Measurements from ENCODE around the gene CHST13. TPM values are rescaled to one million over a fixed set of nuclear protein-coding genes. Genes with fewer than 3 reads are reported as not detected.
"Not testable (repeated sequence)": the region's sequence is repeated elsewhere in the genome, so short reads cannot be mapped to it uniquely, and the experiment has no call there.

Gene CHST13
- total RNA-seq, 1 experiment from 2014 or later, result not detected

DNA sequence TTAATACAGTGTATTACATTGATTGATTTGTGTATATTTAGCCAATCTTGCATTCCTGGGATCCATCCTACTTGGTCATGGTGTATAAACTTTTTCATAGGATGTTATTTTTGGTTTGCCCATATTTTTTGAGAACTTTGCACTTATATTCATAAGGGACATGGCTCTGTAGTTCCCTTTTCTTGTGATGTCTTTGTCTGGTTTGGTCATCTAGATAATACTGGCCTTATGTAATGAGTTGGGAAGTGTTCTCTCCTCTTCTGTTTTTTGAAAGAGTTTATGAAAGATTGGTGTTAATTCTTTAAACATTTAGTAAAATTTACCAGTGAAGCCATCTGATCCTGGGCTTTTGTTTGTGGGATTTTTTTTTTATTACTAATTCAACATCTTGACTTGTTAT lies 9.6 kb downstream of the CHST13 start:
- DNase-seq (ENCODE audit: unreplicated experiment), result no peak
- intact Hi-C loops (cut with micrococcal nuclease), result no loop called here
- Mint-ChIP-seq H3K27me3 (ENCODE audit: insufficient read depth, unreplicated experiment) (peaks cover 62% of the 10 kb centered on the region), H3K4me1 (ENCODE audit: insufficient read depth, unreplicated experiment) (no peaks in the 10 kb centered on the region), H3K9me3 (ENCODE audit: unreplicated experiment) (no peaks in the 10 kb centered on the region), H3K36me3 (ENCODE audit: insufficient read depth, unreplicated experiment) (no peaks in the 10 kb centered on the region), H3K27ac (ENCODE audit: low read depth, unreplicated experiment) (no peak overlapping the region), H3K4me3 (ENCODE audit: unreplicated experiment) (no peak overlapping the region)
- CTCF ChIA-PET, result no interaction called here
- TF ChIP-seq, protein P1, sequence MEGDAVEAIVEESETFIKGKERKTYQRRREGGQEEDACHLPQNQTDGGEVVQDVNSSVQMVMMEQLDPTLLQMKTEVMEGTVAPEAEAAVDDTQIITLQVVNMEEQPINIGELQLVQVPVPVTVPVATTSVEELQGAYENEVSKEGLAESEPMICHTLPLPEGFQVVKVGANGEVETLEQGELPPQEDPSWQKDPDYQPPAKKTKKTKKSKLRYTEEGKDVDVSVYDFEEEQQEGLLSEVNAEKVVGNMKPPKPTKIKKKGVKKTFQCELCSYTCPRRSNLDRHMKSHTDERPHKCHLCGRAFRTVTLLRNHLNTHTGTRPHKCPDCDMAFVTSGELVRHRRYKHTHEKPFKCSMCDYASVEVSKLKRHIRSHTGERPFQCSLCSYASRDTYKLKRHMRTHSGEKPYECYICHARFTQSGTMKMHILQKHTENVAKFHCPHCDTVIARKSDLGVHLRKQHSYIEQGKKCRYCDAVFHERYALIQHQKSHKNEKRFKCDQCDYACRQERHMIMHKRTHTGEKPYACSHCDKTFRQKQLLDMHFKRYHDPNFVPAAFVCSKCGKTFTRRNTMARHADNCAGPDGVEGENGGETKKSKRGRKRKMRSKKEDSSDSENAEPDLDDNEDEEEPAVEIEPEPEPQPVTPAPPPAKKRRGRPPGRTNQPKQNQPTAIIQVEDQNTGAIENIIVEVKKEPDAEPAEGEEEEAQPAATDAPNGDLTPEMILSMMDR (IDR thresholded peaks at IDR 0.05; ENCODE audit: unreplicated experiment), result no peak
- BruUV-seq (replicated peaks), result no TSS peak
- POLR2A ChIA-PET, result no interaction called here

DNA sequence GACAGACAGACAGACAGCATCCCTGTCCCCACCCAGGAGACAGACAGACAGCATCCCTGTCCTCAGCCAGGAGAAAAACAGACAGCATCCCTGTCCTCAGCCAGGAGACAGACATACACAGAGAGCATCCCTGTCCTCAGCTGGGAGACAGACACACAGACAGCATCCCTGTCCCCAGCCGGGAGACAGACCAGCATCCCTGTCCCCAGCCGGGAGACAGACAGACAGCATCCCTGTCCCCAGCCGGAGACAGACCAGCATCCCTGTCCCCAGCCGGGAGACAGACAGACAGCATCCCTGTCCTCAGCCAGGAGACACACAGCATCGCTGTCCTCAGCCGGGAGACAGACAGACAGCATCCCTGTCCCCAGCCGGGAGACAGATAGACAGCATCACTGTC lies 10.8 kb downstream of the CHST13 start:
- not testable (repeated sequence) for H3K4me1 Mint-ChIP-seq (ENCODE audit: insufficient read depth, unreplicated experiment); BruUV-seq (replicated peaks)

DNA sequence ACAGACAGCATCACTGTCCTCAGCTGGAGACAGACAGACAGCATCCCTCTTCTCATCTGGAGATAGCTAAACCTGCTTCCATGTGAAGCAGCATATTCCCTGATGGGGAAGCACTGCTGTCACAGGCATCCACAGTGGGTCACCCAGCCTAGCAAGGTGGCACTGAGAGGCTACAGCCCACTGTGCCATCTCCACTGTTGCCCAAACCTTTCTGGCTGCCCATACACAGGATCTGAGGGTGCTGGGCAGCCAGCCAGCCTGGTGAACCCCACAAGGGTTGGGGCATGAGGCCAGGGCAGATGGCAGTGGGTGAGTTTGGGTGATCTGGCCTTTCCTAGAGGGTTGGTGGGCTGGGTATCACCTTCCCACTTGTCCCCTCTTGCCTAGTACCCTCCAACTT lies 11.7 kb downstream of the CHST13 start:
- TF ChIP-seq, protein P1 (IDR thresholded peaks at IDR 0.05; ENCODE audit: unreplicated experiment), result no peak
- no peak for DNase-seq (ENCODE audit: unreplicated experiment)
- no peaks in the 10 kb centered on the region for H3K36me3 Mint-ChIP-seq (ENCODE audit: insufficient read depth, unreplicated experiment)
- CTCF ChIA-PET, result interaction anchor here (0.7 to 1.0 kb wide), 2 partner anchors 13 to 1013 kb away, joined by 3 read pairs; no protein-coding TSS in a partner anchor
- H3K4me1 Mint-ChIP-seq (ENCODE audit: insufficient read depth, unreplicated experiment), result peaks cover 10% of the 10 kb centered on the region
- H3K4me3 Mint-ChIP-seq (ENCODE audit: unreplicated experiment), result no peak overlapping the region
- intact Hi-C loops (cut with micrococcal nuclease), result no loop called here
- POLR2A ChIA-PET, result no interaction called here
- H3K27ac Mint-ChIP-seq (ENCODE audit: low read depth, unreplicated experiment), result no peak overlapping the region
- H3K9me3 Mint-ChIP-seq (ENCODE audit: unreplicated experiment), result no peaks in the 10 kb centered on the region
- H3K27me3 Mint-ChIP-seq (ENCODE audit: insufficient read depth, unreplicated experiment), result peaks cover 75% of the 10 kb centered on the region
- BruUV-seq (replicated peaks), result no TSS peak

More for the DNA sequence above, 10.8 kb downstream of the CHST13 start:
- H3K36me3 Mint-ChIP-seq (ENCODE audit: insufficient read depth, unreplicated experiment); intact Hi-C loops (cut with micrococcal nuclease); H3K27ac Mint-ChIP-seq (ENCODE audit: low read depth, unreplicated experiment); H3K9me3 Mint-ChIP-seq (ENCODE audit: unreplicated experiment); H3K4me3 Mint-ChIP-seq (ENCODE audit: unreplicated experiment); DNase-seq (ENCODE audit: unreplicated experiment): not testable (repeated sequence)
- CTCF ChIA-PET, result interaction anchor here (1.0 kb wide), 1 partner anchor 12 kb away, joined by 3 read pairs; no protein-coding TSS in a partner anchor
- POLR2A ChIA-PET, result interaction anchor here (0.7 kb wide), 1 partner anchor 20 kb away, joined by 3 read pairs; no protein-coding TSS in a partner anchor
- peaks cover 68% of the 10 kb centered on the region for H3K27me3 Mint-ChIP-seq (ENCODE audit: insufficient read depth, unreplicated experiment)

DNA sequence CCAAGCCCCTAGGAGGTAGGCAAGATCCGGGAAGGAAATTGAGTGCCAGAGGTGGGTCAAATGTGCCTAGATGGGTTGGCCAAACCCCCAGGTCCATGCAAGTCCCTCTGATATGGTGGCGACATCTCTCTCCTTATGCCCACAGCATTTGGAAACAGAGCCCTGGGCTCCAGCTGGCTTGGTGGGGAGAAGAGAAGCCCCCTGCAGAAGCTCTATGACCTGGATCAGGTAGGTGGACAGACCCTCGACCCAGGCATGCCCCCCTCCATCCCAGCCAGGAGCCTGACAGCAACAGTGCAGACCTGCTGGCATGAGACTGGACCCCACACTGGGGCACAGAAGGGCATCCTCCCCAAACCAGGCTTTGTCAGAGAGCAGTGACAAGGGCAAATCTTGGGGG lies 12.2 kb downstream of the CHST13 start:
- Mint-ChIP-seq H3K27ac (ENCODE audit: low read depth, unreplicated experiment) (no peak overlapping the region), H3K4me1 (ENCODE audit: insufficient read depth, unreplicated experiment) (peaks cover 15% of the 10 kb centered on the region), H3K9me3 (ENCODE audit: unreplicated experiment) (no peaks in the 10 kb centered on the region), H3K36me3 (ENCODE audit: insufficient read depth, unreplicated experiment) (no peaks in the 10 kb centered on the region), H3K27me3 (ENCODE audit: insufficient read depth, unreplicated experiment) (peaks cover 75% of the 10 kb centered on the region), H3K4me3 (ENCODE audit: unreplicated experiment) (no peak overlapping the region)
- DNase-seq (ENCODE audit: unreplicated experiment), result no peak
- ChIA-PET POLR2A (no interaction called here), CTCF (no interaction called here)
- BruUV-seq (replicated peaks), result no TSS peak
- intact Hi-C loops (cut with micrococcal nuclease), result no loop called here
- TF ChIP-seq, protein P1 (IDR thresholded peaks at IDR 0.05; ENCODE audit: unreplicated experiment), result no peak

Data from MCF 10A (cell line).